Gastroesophageal sphincter (tissue), 2 donors: ENCODE results near the gene MAOB.

Experiments
- EP300 ChIP-seq: sonication (generic); formaldehyde crosslinking; IDR thresholded peaks from one replicate; pipeline ENCODE4 v1.6.1; 2017; ENCODE audit warnings: antibody characterized with exemption, mild to moderate bottlenecking
- POLR2A ChIP-seq, 2 donors: fragments of 450-650 bp; IDR thresholded peaks; one replicate each; pipeline ENCODE4 v1.6.1; 2017; ENCODE audit warnings: antibody characterized with exemption in 2 of 2, mild to moderate bottlenecking in 2 of 2, moderate library complexity in 1 of 2

- TF ChIP-seq POLR2A (IDR thresholded peaks at IDR 0.05) (no peak), EP300 (no peak)
Measured at GRCh38 chrX:43845776-43846175, 36.5 kb downstream of the MAOB start.
